ENCODE data around the gene GLS. TPM values are rescaled to one million over a fixed set of nuclear protein-coding genes. Genes with fewer than 3 reads are reported as not detected.

GLS gene
- total and polyA plus RNA-seq, 2 of the 13 experiments (the other 11 are each of a cell fraction or from before 2014, with no cell fraction given): 78.6 to 183 TPM

DNA sequence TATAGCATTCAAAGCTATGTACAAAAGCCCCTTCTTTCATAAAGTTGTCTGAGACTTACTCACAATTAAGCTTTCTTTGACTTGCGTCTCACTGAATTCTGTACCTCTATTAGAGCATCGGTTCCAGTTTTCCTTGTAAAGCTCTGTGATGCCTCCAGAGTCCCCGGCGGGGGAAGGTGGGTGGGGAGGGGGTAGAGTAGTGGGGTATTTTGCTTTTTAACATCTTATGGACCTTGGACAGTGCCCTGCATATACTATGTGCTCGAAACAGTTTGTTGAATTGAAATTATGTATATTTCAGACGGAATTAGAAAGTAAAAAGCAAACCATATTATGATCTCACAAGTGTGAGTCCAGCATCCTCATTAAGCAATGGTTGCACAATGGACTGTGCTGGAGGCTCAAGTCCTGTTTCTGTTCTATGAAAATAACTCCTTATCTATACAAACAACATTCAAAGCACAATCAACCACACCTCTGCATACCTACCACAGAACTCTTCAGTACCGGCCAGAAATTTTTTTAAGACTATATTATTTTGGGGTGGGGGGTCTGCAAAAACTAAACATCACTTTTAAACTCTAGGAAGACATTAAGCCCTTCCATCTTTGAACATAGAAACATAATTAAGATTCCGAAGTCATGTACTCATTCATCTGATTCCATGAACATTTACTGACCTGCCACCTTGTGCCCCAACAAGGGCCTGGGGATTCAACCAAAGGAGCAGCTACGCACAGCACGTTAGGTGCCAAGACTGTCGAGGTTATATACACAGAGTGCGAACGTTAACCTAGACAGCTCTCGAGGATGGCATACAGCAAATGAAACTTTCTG lies 132.4 kb downstream of the GLS start:
- peak; percentile 31 for DNase-seq (ENCODE audit: low spot score)
- BruUV-seq (replicated peaks): TSS peak; percentile 60
- Histone ChIP-seq H3K4me3 (replicated peaks in 1 of 3; ENCODE audit: insufficient read depth in 1 of 3, low read depth in 2 of 3, low read length in 3 of 3) (peak overlapping the region; percentile 81 to 92 (median 89)), H3K36me3 (replicated peaks in 1 of 2; ENCODE audit: control insufficient read depth in 1 of 2, insufficient read depth in 2 of 2, low read length in 2 of 2) (peaks cover 6 to 28% of the 10 kb centered on the region in 2 experiments; a peak in 3 of 5 replicates), H3K27me3 (ENCODE audit: control insufficient read depth in 1 of 2, insufficient read depth in 2 of 2, low read length in 2 of 2) (no peaks in the 10 kb centered on the region; a peak in 1 of 5 replicates), H3K27ac (ENCODE audit: extremely low read length, insufficient read depth, low read length) (peak overlapping the region; percentile 81), H3K4me1 (ENCODE audit: insufficient read depth, low read length) (peaks cover 29% of the 10 kb centered on the region), H3K4me2 (ENCODE audit: low read depth, low read length) (peak overlapping the region; percentile 87), H4K20me1 (ENCODE audit: insufficient read depth, low read length) (no peaks in the 10 kb centered on the region), H2AFZ (ENCODE audit: low read length) (no peak overlapping the region), H3K9ac (ENCODE audit: insufficient read depth, low read depth, low read length) (peak overlapping the region; percentile 80), H3K79me2 (ENCODE audit: insufficient read depth, low read length) (peaks cover 17% of the 10 kb centered on the region), H3K9me3 (ENCODE audit: low read length) (no peaks in the 10 kb centered on the region)
- in situ Hi-C loops (cut with HindIII; ENCODE audit: extremely low pct_ligation_motif_present, low pct_unique_long_range_greater_than_20kb): no loop called here
- ATAC-seq: peak; percentile 24
- CTCF ChIA-PET (ENCODE audit: low intra/inter-chr PET ratio, low total read pairs): no interaction called here
- FAIRE-seq: no peak
- 32% methylated on average over 14 of the region's 14 CpGs for WGBS (ENCODE audit: low lambda C conversion rate)
- POLR2A ChIA-PET: interaction anchor here (1.6 to 1.9 kb wide), 2 partner anchors 7 to 204 kb away, joined by 6 to 10 read pairs; no protein-coding TSS in a partner anchor
- intact Hi-C loops (cut with micrococcal nuclease; ENCODE audit: unreplicated experiment): loop anchor here (1.0 to 10.0 kb wide), 4 partner anchors 8 to 678 kb away; no protein-coding TSS in a partner anchor
- TF ChIP-seq, protein P1, sequence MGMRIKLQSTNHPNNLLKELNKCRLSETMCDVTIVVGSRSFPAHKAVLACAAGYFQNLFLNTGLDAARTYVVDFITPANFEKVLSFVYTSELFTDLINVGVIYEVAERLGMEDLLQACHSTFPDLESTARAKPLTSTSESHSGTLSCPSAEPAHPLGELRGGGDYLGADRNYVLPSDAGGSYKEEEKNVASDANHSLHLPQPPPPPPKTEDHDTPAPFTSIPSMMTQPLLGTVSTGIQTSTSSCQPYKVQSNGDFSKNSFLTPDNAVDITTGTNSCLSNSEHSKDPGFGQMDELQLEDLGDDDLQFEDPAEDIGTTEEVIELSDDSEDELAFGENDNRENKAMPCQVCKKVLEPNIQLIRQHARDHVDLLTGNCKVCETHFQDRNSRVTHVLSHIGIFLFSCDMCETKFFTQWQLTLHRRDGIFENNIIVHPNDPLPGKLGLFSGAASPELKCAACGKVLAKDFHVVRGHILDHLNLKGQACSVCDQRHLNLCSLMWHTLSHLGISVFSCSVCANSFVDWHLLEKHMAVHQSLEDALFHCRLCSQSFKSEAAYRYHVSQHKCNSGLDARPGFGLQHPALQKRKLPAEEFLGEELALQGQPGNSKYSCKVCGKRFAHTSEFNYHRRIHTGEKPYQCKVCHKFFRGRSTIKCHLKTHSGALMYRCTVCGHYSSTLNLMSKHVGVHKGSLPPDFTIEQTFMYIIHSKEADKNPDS (CRISPR knock-in tag; IDR thresholded peaks at IDR 0.05): 0 out of 2 replicates have a peak, but pooled peaks have one; percentile 15
- TF ChIP-seq ZNF468 (CRISPR knock-in tag; IDR thresholded peaks at IDR 0.05) (no peak), RARA (CRISPR knock-in tag; IDR thresholded peaks at IDR 0.05) (no peak), GABPA (IDR thresholded peaks at IDR 0.05; ENCODE audit: low read depth, low read length) (no peak), GABPA (CRISPR knock-in tag; IDR thresholded peaks at IDR 0.05; ENCODE audit: low read depth) (no peak), GATAD1 (CRISPR knock-in tag; IDR thresholded peaks at IDR 0.05) (no peak), CBX1 (IDR thresholded peaks at IDR 0.05; ENCODE audit: low read depth) (no peak), ZNF547 (CRISPR knock-in tag; IDR thresholded peaks at IDR 0.05) (no peak; the same call in 1 of the 2 replicates), HDAC2 (CRISPR knock-in tag; IDR thresholded peaks at IDR 0.05) (no peak), ZKSCAN5 (CRISPR knock-in tag; IDR thresholded peaks at IDR 0.05) (no peak), RXRB (CRISPR knock-in tag; IDR thresholded peaks at IDR 0.05; ENCODE audit: borderline replicate concordance) (no peak), RELA (CRISPR knock-in tag; IDR thresholded peaks at IDR 0.05) (no peak), ZNF569 (CRISPR knock-in tag; IDR thresholded peaks at IDR 0.05; ENCODE audit: borderline replicate concordance) (no peak), ZKSCAN1 (IDR thresholded peaks at IDR 0.05; ENCODE audit: low read length) (no peak), CEBPB (IDR thresholded peaks at IDR 0.05; ENCODE audit: borderline replicate concordance, low read depth, low read length) (peak; percentile 96), YY1 (IDR thresholded peaks at IDR 0.05; ENCODE audit: insufficient read depth, insufficient replicate concordance, low read depth, low read length) (no peak), DNMT3B (CRISPR knock-in tag; conservative IDR thresholded peaks at IDR 0.05) (no peak), MIER2 (CRISPR knock-in tag; IDR thresholded peaks at IDR 0.05) (no peak), SOX6 (IDR thresholded peaks at IDR 0.05) (no peak), SOX6 (CRISPR knock-in tag; IDR thresholded peaks at IDR 0.05) (no peak), NFRKB (IDR thresholded peaks at IDR 0.05) (no peak), ZFP82 (CRISPR knock-in tag; IDR thresholded peaks at IDR 0.05; ENCODE audit: borderline replicate concordance) (no peak), ZFP41 (CRISPR knock-in tag; IDR thresholded peaks at IDR 0.05; ENCODE audit: borderline replicate concordance) (no peak)
- TF ChIP-seq, protein P2, sequence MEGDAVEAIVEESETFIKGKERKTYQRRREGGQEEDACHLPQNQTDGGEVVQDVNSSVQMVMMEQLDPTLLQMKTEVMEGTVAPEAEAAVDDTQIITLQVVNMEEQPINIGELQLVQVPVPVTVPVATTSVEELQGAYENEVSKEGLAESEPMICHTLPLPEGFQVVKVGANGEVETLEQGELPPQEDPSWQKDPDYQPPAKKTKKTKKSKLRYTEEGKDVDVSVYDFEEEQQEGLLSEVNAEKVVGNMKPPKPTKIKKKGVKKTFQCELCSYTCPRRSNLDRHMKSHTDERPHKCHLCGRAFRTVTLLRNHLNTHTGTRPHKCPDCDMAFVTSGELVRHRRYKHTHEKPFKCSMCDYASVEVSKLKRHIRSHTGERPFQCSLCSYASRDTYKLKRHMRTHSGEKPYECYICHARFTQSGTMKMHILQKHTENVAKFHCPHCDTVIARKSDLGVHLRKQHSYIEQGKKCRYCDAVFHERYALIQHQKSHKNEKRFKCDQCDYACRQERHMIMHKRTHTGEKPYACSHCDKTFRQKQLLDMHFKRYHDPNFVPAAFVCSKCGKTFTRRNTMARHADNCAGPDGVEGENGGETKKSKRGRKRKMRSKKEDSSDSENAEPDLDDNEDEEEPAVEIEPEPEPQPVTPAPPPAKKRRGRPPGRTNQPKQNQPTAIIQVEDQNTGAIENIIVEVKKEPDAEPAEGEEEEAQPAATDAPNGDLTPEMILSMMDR (CRISPR knock-in tag; IDR thresholded peaks at IDR 0.05): no peak

Data from HepG2 (cell line).